ENCODE results near the gene GPR137B. TPM values are rescaled to one million over a fixed set of nuclear protein-coding genes. Genes with fewer than 3 reads are reported as not detected.

The GPR137B gene
- total and polyA plus RNA-seq, 2 experiments from 2014 or later = 4.5 to 11.1 TPM

DNA sequence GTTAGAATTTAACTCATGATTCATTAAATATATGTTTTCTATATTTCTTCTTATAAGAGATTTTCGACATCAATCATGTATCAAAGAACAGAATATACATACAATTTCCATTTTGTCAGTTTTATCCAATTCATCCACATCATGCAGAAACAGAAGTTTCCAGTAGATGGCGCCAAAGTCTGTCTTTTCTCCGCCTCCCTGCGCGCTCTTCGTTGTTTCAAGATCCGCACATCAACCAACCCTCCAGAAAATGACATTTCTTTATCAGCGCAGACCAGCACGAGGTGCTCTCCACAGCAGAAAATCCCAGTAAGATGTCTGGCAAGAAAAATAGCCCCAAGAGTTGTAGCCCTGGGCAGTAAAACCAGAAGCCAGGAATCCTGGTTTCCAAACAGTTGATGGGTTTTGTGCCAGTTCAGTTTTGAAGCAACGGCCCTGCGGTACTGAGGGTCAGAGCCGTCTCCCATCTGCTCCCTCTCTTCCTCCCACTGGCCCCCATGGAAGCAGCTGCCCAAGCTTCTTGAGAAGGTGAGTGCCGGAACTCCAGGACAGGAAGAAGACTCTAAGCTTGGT, 38.6 kb upstream of the GPR137B start:
- no peaks in the 10 kb centered on the region for H3K4me1 ChIP-seq (ENCODE audit: insufficient read depth)
- H2AFZ ChIP-seq = peak overlapping the region; percentile 7
- H3K79me2 ChIP-seq (replicated peaks; ENCODE audit: insufficient read depth) = no peaks in the 10 kb centered on the region
- Mint-ChIP-seq H3K36me3 (ENCODE audit: low read depth) (no peaks in the 10 kb centered on the region), H3K4me1 (peaks cover 9% of the 10 kb centered on the region), H3K9me3 (no peaks in the 10 kb centered on the region), H3K27ac (no peak overlapping the region), H3K27me3 (ENCODE audit: insufficient read depth, low read depth, poor library complexity) (peaks cover 8% of the 10 kb centered on the region), H3K4me3 (0 out of 3 replicates have a peak overlapping the region, but pooled peaks have one; percentile 4)
- no peaks in the 10 kb centered on the region for H3K36me3 ChIP-seq (ENCODE audit: insufficient read depth)
- H3K4me2 ChIP-seq = no peak overlapping the region
- DNase-seq (ENCODE audit: low spot score) (peak; percentile 82), ATAC-seq (peak; percentile 75)
- no peak overlapping the region for H3K4me3 ChIP-seq
- H3K9me2 ChIP-seq (ENCODE audit: insufficient read depth) = no peaks in the 10 kb centered on the region
- TF ChIP-seq, protein P1, sequence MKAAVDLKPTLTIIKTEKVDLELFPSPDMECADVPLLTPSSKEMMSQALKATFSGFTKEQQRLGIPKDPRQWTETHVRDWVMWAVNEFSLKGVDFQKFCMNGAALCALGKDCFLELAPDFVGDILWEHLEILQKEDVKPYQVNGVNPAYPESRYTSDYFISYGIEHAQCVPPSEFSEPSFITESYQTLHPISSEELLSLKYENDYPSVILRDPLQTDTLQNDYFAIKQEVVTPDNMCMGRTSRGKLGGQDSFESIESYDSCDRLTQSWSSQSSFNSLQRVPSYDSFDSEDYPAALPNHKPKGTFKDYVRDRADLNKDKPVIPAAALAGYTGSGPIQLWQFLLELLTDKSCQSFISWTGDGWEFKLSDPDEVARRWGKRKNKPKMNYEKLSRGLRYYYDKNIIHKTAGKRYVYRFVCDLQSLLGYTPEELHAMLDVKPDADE (IDR thresholded peaks at IDR 0.05) = no peak
- no peak for TF ChIP-seq STAT1 (IDR thresholded peaks at IDR 0.05; ENCODE audit: unreplicated experiment)
- TF ChIP-seq, protein P2, sequence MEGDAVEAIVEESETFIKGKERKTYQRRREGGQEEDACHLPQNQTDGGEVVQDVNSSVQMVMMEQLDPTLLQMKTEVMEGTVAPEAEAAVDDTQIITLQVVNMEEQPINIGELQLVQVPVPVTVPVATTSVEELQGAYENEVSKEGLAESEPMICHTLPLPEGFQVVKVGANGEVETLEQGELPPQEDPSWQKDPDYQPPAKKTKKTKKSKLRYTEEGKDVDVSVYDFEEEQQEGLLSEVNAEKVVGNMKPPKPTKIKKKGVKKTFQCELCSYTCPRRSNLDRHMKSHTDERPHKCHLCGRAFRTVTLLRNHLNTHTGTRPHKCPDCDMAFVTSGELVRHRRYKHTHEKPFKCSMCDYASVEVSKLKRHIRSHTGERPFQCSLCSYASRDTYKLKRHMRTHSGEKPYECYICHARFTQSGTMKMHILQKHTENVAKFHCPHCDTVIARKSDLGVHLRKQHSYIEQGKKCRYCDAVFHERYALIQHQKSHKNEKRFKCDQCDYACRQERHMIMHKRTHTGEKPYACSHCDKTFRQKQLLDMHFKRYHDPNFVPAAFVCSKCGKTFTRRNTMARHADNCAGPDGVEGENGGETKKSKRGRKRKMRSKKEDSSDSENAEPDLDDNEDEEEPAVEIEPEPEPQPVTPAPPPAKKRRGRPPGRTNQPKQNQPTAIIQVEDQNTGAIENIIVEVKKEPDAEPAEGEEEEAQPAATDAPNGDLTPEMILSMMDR (conservative IDR thresholded peaks at IDR 0.05; ENCODE audit: low read depth in 2 of 2) = peak; percentile 90 to 94
- no peaks in the 10 kb centered on the region for H3K27me3 ChIP-seq (ENCODE audit: insufficient read depth)
- H3K27ac ChIP-seq (ENCODE audit: low read depth) = no peak overlapping the region
- H3F3A ChIP-seq (replicated peaks; ENCODE audit: low read depth) = no peaks in the 10 kb centered on the region
- H4K20me1 ChIP-seq (replicated peaks; ENCODE audit: insufficient read depth) = no peaks in the 10 kb centered on the region

DNA sequence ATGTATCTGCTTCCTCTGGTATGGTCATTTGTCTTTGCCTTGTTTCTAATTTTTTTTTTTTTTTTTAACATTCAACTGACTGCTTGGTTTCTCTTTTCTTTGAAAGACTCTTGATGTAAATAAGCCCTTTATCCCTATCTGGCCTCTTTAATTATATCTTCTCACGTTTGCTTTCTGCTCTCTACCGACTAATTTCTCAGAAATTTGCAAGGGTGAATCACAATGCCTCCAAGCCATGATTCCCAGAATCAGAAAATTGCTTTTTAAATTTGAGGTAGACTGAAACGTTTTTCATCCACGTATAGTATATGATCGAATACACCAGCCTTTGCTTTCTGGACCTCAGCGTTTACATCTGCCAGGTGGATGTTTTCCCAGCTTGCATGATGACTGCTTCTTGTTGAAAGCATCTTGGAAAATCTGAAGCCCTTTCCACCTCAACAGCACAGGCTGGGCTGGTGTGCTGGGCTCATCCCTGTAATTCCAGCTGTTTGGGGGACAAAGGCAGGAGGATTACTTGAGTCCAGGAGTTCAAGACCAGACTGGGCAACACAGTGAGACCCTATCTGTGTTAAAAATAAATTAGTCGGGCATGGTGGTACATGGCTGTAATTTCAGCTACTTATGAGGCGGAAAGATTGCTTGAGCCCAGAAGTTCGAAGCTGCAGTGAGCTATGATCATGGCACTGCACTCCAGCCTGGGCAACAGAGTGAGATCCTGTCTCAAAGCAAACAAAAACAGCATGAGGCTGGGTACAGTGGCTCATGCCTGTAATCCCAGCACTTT, 35.0 kb upstream of the GPR137B start:
- H2AFZ ChIP-seq = no peak overlapping the region
- H3K4me2 ChIP-seq = no peak overlapping the region
- H3K4me1 Mint-ChIP-seq = peaks cover 9% of the 10 kb centered on the region
- H3K36me3 ChIP-seq (ENCODE audit: insufficient read depth) = no peaks in the 10 kb centered on the region
- H3K4me1 ChIP-seq (ENCODE audit: insufficient read depth) = no peaks in the 10 kb centered on the region
- no peak overlapping the region for H3K27ac Mint-ChIP-seq
- H3K4me3 ChIP-seq = no peak overlapping the region
- no peak overlapping the region for H3K27ac ChIP-seq (ENCODE audit: low read depth)
- H4K20me1 ChIP-seq (replicated peaks; ENCODE audit: insufficient read depth) = no peaks in the 10 kb centered on the region
- no peak for ATAC-seq
- no peak overlapping the region for H3K4me3 Mint-ChIP-seq
- peaks cover 8% of the 10 kb centered on the region for H3K27me3 Mint-ChIP-seq (ENCODE audit: insufficient read depth, low read depth, poor library complexity)
- no peaks in the 10 kb centered on the region for H3K9me2 ChIP-seq (ENCODE audit: insufficient read depth)
- H3K79me2 ChIP-seq (replicated peaks; ENCODE audit: insufficient read depth) = no peaks in the 10 kb centered on the region
- H3K27me3 ChIP-seq (ENCODE audit: insufficient read depth) = no peaks in the 10 kb centered on the region
- H3K36me3 Mint-ChIP-seq (ENCODE audit: low read depth) = no peaks in the 10 kb centered on the region
- DNase-seq (ENCODE audit: low spot score) = no peak
- no peaks in the 10 kb centered on the region for H3F3A ChIP-seq (replicated peaks; ENCODE audit: low read depth)
- no peaks in the 10 kb centered on the region for H3K9me3 Mint-ChIP-seq
- TF ChIP-seq EZH2phosphoT487 (IDR thresholded peaks at IDR 0.05; ENCODE audit: unreplicated experiment) (no peak), ZNF331 (CRISPR knock-in tag; IDR thresholded peaks at IDR 0.05; ENCODE audit: low read depth) (no peak), ZNF114 (CRISPR knock-in tag; IDR thresholded peaks at IDR 0.05) (no peak), CREB1 (CRISPR knock-in tag; IDR thresholded peaks at IDR 0.05; ENCODE audit: low read depth) (no peak), EZH2 (IDR thresholded peaks at IDR 0.05; ENCODE audit: low read depth, unreplicated experiment) (no peak), NANOG (IDR thresholded peaks at IDR 0.05; ENCODE audit: borderline replicate concordance) (no peak)
- TF ChIP-seq, protein P1 (IDR thresholded peaks at IDR 0.05) = no peak
- TF ChIP-seq, protein P3, sequence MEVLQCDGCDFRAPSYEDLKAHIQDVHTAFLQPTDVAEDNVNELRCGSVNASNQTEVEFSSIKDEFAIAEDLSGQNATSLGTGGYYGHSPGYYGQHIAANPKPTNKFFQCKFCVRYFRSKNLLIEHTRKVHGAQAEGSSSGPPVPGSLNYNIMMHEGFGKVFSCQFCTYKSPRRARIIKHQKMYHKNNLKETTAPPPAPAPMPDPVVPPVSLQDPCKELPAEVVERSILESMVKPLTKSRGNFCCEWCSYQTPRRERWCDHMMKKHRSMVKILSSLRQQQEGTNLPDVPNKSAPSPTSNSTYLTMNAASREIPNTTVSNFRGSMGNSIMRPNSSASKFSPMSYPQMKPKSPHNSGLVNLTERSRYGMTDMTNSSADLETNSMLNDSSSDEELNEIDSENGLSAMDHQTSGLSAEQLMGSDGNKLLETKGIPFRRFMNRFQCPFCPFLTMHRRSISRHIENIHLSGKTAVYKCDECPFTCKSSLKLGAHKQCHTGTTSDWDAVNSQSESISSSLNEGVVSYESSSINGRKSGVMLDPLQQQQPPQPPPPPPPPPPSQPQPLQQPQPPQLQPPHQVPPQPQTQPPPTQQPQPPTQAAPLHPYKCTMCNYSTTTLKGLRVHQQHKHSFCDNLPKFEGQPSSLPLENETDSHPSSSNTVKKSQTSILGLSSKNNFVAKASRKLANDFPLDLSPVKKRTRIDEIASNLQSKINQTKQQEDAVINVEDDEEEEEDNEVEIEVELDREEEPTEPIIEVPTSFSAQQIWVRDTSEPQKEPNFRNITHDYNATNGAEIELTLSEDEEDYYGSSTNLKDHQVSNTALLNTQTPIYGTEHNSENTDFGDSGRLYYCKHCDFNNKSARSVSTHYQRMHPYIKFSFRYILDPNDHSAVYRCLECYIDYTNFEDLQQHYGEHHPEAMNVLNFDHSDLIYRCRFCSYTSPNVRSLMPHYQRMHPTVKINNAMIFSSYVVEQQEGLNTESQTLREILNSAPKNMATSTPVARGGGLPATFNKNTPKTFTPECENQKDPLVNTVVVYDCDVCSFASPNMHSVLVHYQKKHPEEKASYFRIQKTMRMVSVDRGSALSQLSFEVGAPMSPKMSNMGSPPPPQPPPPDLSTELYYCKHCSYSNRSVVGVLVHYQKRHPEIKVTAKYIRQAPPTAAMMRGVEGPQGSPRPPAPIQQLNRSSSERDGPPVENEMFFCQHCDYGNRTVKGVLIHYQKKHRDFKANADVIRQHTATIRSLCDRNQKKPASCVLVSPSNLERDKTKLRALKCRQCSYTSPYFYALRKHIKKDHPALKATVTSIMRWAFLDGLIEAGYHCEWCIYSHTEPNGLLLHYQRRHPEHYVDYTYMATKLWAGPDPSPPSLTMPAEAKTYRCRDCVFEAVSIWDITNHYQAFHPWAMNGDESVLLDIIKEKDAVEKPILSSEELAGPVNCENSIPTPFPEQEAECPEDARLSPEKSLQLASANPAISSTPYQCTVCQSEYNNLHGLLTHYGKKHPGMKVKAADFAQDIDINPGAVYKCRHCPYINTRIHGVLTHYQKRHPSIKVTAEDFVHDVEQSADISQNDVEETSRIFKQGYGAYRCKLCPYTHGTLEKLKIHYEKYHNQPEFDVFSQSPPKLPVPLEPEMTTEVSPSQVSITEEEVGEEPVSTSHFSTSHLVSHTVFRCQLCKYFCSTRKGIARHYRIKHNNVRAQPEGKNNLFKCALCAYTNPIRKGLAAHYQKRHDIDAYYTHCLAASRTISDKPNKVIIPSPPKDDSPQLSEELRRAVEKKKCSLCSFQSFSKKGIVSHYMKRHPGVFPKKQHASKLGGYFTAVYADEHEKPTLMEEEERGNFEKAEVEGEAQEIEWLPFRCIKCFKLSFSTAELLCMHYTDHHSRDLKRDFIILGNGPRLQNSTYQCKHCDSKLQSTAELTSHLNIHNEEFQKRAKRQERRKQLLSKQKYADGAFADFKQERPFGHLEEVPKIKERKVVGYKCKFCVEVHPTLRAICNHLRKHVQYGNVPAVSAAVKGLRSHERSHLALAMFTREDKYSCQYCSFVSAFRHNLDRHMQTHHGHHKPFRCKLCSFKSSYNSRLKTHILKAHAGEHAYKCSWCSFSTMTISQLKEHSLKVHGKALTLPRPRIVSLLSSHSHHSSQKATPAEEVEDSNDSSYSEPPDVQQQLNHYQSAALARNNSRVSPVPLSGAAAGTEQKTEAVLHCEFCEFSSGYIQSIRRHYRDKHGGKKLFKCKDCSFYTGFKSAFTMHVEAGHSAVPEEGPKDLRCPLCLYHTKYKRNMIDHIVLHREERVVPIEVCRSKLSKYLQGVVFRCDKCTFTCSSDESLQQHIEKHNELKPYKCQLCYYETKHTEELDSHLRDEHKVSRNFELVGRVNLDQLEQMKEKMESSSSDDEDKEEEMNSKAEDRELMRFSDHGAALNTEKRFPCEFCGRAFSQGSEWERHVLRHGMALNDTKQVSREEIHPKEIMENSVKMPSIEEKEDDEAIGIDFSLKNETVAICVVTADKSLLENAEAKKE (CRISPR knock-in tag; IDR thresholded peaks at IDR 0.05) = no peak
